HG03520 (cell line): ENCODE data around the gene ALPI.
"Not testable (repeated sequence)": the region's sequence is repeated elsewhere in the genome, so short reads cannot be mapped to it uniquely, and the experiment has no call there.

Experiments used
- ATAC-seq: cut with Tn5 transposase; IDR thresholded peaks from one replicate; pipeline ENCODE4 v1.9.1; 2021; ENCODE audit warnings: mild to moderate bottlenecking, moderate library complexity; ENCODE audit not compliant: unreplicated experiment

Gene ALPI

DNA sequence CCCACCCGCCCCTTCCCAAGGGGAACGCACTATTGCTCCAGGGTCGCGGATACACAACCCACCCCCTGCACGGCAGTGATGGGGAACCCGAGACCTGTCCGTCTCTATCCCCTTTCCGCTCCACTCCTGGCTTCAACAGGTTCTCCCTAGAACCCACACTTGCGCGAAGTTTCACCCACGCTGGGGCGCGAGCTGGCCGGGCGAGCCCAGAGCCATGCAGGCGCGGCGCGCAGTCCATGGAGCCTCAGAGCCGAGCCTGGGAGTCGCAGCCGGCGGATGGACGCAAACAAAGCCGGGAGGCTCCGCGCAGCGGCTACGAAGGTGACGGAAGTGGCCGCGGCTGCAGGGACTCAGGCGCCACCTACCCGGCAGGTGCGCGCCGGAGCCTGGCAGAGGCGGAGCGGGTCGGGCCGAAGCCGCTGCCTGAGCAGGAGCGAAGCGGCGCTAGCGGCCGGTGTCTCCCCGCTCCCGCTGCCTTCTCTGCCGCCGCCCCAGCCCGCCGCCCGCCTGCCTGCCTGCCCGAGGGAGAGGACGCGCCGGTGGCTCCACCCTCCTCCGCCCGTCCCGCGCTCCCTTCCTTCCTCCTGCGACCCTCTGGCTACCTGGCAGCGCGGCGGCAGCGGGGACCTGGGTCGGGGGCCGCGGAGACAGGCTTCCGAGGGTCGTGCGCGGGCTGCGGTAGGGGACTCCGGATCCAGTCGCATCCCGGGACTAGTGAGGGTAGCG lies 35.3 kb upstream of the ALPI start:
- no peak for ATAC-seq

DNA sequence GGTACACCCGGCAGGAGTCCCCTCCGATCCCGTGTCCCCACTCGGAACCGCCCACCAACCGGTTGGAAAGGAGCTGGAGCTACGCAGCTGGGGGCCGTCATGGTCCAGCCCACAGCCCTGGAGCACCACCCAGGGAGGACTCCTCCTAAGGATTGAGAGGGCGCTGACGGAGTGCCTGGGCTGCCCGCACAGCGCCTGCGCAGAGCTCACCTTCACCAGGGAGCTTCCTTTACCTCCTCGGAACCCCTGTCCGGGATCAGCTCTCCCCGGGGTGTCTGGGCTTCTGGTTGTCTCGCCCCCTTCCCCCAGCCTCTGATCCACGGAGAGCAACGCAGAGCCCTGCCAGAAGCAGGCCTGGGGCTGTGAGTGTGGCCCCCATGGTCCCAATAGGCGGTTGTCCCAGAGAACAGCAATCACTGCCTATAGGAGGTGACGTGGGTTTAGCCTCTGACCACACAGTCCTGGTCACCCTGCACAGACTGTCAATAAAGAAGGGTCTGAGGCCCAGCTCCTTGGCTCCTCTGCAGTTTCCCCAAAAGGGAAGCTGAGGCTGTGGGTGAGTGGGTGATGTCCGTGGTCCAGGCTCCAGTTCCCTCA lies 34.7 kb upstream of the ALPI start:
- no peak for ATAC-seq

GRCh38 chr2:232422051-232422450 lies 33.9 kb upstream of the ALPI start:
- no peak for ATAC-seq

GRCh38 chr2:232422996-232423395 lies 33.0 kb upstream of the ALPI start:
- not testable (repeated sequence) for ATAC-seq

DNA sequence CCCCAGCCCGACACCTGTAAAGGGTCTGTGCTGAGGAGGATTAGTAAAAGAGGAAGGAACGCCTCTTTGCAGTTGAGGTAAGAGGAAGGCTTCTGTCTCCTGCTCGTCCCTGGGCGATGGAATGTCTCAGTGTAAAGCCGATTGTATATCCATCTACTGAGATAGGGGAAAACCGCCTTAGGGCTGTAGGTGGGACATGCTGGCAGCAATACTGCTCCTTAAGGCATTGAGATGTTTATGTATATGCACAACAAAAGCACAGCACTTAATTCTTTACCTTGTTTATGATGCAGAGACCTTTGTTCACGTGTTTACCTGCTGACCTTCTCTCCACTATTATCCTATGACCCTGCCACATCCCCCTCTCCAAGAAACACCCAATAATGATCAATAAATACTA lies 32.5 kb upstream of the ALPI start:
- not testable (repeated sequence) for ATAC-seq

- no peak for ATAC-seq
These were observed 24.0 kb upstream of the ALPI start for GRCh38 chr2:232431705-232432590.

DNA sequence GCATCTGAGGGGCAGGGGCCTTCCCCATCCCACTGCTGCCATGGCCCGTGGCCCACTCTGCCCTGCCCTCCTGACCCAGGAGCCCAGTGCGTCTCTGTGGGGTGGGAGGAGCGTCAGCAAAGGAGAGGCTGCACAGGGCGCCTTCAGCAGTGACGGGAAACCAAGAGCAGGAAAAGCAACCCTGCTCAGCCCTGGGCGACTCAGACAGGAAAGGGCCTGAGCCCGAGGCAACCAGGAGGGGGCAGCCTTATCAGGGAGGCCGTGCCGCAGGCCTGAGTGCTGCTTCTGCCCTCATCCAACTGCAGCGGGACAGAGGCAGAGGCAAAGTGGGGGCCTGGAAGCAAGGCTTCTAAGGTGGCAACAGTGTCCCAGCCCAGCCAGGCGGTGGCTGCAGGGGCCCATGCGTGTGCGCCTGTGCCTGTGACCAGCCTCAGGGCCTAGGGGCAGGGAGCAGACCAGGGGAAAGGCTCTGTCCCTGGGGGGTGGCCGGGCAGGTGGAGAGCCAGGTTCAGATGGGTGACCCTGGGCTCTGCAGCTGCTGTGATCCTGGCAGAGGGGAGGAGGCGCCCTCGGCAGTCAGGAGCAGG lies 23.3 kb upstream of the ALPI start:
- no peak for ATAC-seq

- not testable (repeated sequence) for ATAC-seq
These were observed 22.3 kb upstream of the ALPI start for GRCh38 chr2:232433622-232434021.

GRCh38 chr2:232434091-232434490 lies 21.9 kb upstream of the ALPI start:
- no peak for ATAC-seq

- no peak for ATAC-seq
These were observed 21.2 kb upstream of the ALPI start for GRCh38 chr2:232434563-232435374.

DNA sequence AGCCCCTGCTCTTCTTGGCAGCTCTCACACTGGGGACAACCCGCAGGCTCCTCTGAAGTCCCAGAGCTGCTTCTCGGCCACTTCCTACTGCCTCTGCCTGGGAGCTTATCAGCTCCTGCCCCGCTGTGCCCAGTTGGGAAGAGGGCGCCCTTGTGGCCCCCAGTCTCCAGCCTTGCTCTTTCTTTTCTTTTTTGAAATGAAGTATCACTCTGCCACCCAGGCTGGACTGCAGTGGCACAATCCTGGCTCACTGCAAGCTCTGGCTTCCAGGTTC lies 20.6 kb upstream of the ALPI start:
- no peak for ATAC-seq

GRCh38 chr2:232435805-232436204 lies 20.1 kb upstream of the ALPI start:
- no peak for ATAC-seq

- ATAC-seq: no peak
These were observed 19.4 kb upstream of the ALPI start for GRCh38 chr2:232436381-232437194.

- ATAC-seq: no peak
These were observed 18.8 kb upstream of the ALPI start for GRCh38 chr2:232437195-232437571.

DNA sequence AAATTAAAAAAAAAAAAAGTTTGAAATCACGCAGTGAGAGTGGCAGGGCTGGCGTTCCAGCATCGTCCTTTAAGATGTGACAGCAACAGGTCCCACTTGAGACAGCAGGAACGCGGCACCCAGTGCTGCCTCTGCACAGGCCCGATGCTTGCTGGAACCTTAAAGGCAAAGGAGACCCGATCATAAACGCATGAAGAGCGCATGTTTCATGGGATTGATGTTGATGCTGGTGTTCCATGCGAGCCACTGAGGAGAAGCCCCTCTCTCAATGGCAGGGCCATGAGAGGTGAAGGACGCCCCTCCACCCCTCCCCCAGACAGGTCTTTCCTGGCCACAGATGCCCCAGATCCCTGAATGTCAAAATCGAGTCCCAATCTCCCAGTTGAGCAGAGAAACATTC lies 17.9 kb upstream of the ALPI start:
- ATAC-seq: no peak

- no peak for ATAC-seq
These were observed 16.8 kb upstream of the ALPI start for GRCh38 chr2:232438951-232439757.

DNA sequence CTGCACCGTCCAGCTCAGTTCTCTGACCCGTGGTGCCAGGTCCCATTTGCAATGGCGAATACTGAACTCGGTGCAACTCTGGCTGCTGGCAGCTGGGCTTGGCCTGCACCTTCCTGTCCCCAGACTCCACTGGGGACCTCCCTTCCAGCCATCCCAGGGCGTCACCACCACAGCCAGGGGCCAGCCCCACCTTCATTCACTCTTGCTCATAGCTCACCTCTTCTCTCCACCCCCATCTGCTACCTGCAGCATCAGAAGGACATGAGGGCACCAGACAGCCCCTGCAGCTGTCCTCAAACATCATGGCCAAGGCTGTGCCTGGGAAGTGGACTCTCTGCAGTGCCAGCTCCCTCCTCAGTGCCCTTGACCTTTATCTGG lies 16.2 kb upstream of the ALPI start:
- no peak for ATAC-seq

DNA sequence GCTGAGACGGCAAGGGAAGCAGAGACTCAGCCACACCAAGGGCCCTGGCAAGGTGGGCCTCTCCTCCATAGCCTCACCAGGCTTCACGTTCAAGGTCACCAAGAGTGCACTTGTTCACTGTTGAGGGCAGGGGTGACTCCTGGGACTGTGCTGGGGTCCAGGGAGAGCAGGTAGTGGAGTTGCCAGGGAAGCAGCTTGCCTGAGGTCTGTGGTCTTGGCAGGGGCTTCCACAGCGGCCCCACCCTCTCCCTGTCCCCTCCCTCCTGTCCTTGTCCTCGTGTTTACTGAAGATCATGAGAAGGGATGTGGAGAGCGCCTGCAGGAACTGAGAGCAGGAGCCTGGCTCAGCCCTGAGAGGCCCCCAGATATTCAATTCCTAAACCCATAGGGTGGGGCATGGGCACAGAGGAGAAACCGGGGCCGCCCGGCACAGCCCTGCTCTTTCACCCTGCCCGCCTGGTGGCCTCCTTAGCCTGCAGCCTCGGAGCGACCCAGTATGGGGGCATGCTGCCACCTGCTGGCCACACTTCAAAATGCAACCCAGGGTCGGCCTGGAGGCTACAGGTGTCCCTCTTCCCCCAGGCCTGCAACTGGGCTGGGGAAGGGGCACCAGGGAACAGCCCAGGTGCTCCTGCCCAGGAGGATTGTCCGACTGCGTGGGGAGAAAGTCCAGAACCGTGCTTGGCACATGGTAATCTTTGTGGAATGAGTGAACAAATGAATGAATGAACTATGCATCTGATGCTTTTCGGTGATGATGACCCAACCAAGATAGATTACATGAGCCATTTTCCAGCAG lies 15.5 kb upstream of the ALPI start:
- not testable (repeated sequence) for ATAC-seq
